Hepatocyte (in vitro differentiated cells): ENCODE measurements around the gene TBKBP1. TPM values are rescaled to one million over a fixed set of nuclear protein-coding genes. Genes with fewer than 3 reads are reported as not detected.

Experiments used
- DNase-seq: peaks from one replicate; pipeline ENCODE4 v3.0.0-alpha.2; 2016; ENCODE audit warnings: low spot score
- H2AFZ ChIP-seq: fragments of 200-600 bp; sonication (generic); 2 replicates; pipeline ENCODE4 v1.6.0; 2016; ENCODE audit warnings: antibody characterized with exemption, mild to moderate bottlenecking
- H3K27ac ChIP-seq: fragments of 200-600 bp; sonication (generic); 2 replicates; pipeline ENCODE4 v1.5.1; 2016; ENCODE audit warnings: mild to moderate bottlenecking
- H3K27me3 ChIP-seq: fragments of 200-600 bp; sonication (generic); 2 replicates; pipeline ENCODE4 v1.6.1; 2016
- H3K36me3 ChIP-seq: fragments of 200-600 bp; sonication (generic); replicated peaks from 2 replicates; pipeline ENCODE4 v1.5.1; 2016; ENCODE audit warnings: low read depth; ENCODE audit not compliant: insufficient read depth
- H3K4me1 ChIP-seq: fragments of 200-600 bp; sonication (generic); 2 replicates; pipeline ENCODE4 v1.5.1; 2016; ENCODE audit warnings: mild to moderate bottlenecking, moderate library complexity; ENCODE audit not compliant: insufficient read depth
- H3K4me2 ChIP-seq: fragments of 200-600 bp; sonication (generic); 2 replicates; pipeline ENCODE4 v1.6.0; 2016
- H3K4me3 ChIP-seq: fragments of 200-600 bp; sonication (generic); 2 replicates; pipeline ENCODE4 v1.5.1; 2016; ENCODE audit warnings: mild to moderate bottlenecking
- H3K79me2 ChIP-seq: fragments of 200-600 bp; sonication (generic); 2 replicates; pipeline ENCODE4 v1.6.0; 2017; ENCODE audit warnings: mild to moderate bottlenecking
- H3K9me2 ChIP-seq: fragments of 200-600 bp; sonication (generic); replicated peaks from 2 replicates; pipeline ENCODE4 v1.6.0; 2017; ENCODE audit warnings: mild to moderate bottlenecking; ENCODE audit not compliant: insufficient read depth
- H3K9me3 ChIP-seq: fragments of 200-600 bp; sonication (generic); 2 replicates; pipeline ENCODE4 v1.5.1; 2016; ENCODE audit warnings: low read depth, mild to moderate bottlenecking
- H4K20me1 ChIP-seq: fragments of 200-600 bp; sonication (generic); 2 replicates; pipeline ENCODE4 v1.6.0; 2016; ENCODE audit warnings: mild to moderate bottlenecking; ENCODE audit not compliant: insufficient read depth, poor library complexity, severe bottlenecking
- CTCF ChIP-seq: fragments of 200-600 bp; sonication (generic); IDR thresholded peaks from 2 replicates; pipeline ENCODE4 v1.5.1; 2016; ENCODE audit warnings: antibody characterized with exemption, mild to moderate bottlenecking; ENCODE audit not compliant: poor library complexity
- EZH2 ChIP-seq: fragments of 200-600 bp; sonication (generic); IDR thresholded peaks from 2 replicates; pipeline ENCODE4 v1.6.1; 2016; ENCODE audit warnings: antibody characterized with exemption, mild to moderate bottlenecking, borderline replicate concordance
- EZH2phosphoT487 ChIP-seq: fragments of 200-600 bp; sonication (generic); IDR thresholded peaks from one replicate; pipeline ENCODE4 v1.6.1; 2018; ENCODE audit warnings: antibody characterized with exemption, mild to moderate bottlenecking, low read depth, moderate library complexity; ENCODE audit not compliant: unreplicated experiment, severe bottlenecking
- WGBS: methylation state at CpG from one replicate; pipeline ENCODE4 v1.1.6; 2016; ENCODE audit warnings: low lambda C conversion rate; ENCODE audit errors: missing lambda C conversion rate; 5-methylcytosine and 5-hydroxymethylcytosine counted together
- polyA plus RNA-seq: library from polyadenylated mRNA; unstranded; fragments of >200 nt; fragmentation: Nextera tagmentation; extraction: Ambion mirVana; gene quantifications from 2 replicates; pipeline ENCODE4 v1.2.1, GENCODE V29; 2016
- total RNA-seq: library from RNA; depleted of rRNA; stranded (reverse); fragments of >200 nt; gene quantifications from 2 replicates; pipeline ENCODE4 v1.2.3, GENCODE V29; 2014

TBKBP1 gene, protein sequence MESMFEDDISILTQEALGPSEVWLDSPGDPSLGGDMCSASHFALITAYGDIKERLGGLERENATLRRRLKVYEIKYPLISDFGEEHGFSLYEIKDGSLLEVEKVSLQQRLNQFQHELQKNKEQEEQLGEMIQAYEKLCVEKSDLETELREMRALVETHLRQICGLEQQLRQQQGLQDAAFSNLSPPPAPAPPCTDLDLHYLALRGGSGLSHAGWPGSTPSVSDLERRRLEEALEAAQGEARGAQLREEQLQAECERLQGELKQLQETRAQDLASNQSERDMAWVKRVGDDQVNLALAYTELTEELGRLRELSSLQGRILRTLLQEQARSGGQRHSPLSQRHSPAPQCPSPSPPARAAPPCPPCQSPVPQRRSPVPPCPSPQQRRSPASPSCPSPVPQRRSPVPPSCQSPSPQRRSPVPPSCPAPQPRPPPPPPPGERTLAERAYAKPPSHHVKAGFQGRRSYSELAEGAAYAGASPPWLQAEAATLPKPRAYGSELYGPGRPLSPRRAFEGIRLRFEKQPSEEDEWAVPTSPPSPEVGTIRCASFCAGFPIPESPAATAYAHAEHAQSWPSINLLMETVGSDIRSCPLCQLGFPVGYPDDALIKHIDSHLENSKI
- total RNA-seq (15.5 and 17.8 TPM in 2 replicates), polyA plus RNA-seq (5.6 and 7.5 TPM in 2 replicates)

DNA sequence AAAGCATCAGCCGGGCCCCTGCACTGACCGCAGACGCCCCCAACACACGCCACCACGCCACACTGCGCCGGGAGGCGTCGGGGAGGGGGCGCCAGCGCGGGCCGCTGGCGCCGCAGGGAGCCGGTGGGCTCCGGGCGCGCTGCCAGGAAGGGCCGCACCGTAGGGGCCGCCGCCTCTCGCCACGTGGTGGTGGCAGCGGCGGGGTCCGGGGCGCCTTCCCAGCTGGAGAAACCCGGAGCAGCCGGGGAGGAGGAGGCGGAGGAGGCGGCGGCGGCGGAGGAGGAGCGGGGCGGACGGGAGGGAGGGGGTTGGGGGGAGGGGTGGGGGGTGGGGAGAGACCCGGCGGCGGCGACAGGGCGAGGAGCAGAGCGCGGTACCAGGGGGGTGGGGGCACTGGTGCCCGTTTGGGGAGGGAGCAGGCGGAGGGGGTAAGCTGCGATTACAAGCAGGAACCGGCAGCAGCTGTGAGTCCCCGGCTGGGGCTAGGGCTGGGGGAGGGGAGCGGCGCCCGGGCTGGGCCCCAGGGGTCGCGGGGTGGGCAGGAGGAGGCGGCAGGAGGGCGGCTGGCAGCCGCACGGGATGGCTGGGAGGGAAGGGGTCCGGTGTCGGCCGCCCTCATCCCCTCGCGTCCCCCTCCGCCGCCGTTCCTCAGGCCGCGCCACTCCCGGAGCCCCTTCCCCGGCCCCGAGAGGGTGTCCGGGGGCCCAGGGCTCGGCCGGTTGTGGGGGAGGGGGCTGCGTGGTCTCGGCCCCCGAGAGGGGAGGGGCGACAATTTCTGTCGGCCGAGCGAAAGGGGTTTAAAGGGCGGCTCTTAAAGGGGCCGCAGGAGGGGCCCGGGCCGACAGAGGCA is at the start of gene TBKBP1:
Gene TBKBP1 (plus strand): TSS at position 431 of the 850 bp plus-strand sequence. CDS start 1,952 bp downstream, outside the sequence.
- Histone ChIP-seq H3K4me2 (peak within 1 kb of the TSS; percentile 98), H3K4me3 (peak within 1 kb of the TSS; percentile 98), H3K27me3 (no peaks in the 10 kb centered on the region), H3K36me3 (no peaks in the 10 kb centered on the region), H3K27ac (peak within 1 kb of the TSS; percentile 96), H3K4me1 (peaks cover 15% of the 10 kb centered on the region), H3K9me3 (no peaks in the 10 kb centered on the region), H4K20me1 (peaks cover under 1% of the 10 kb centered on the region), H2AFZ (peak within 1 kb of the TSS; percentile 93), H3K9me2 (no peaks in the 10 kb centered on the region), H3K79me2 (no peaks in the 10 kb centered on the region)
- peak; percentile 86 for DNase-seq
- TF ChIP-seq EZH2 (no peak), EZH2phosphoT487 (no peak), CTCF (no peak)
- WGBS = 2% methylated on average over 28 of the region's 87 CpGs

DNA sequence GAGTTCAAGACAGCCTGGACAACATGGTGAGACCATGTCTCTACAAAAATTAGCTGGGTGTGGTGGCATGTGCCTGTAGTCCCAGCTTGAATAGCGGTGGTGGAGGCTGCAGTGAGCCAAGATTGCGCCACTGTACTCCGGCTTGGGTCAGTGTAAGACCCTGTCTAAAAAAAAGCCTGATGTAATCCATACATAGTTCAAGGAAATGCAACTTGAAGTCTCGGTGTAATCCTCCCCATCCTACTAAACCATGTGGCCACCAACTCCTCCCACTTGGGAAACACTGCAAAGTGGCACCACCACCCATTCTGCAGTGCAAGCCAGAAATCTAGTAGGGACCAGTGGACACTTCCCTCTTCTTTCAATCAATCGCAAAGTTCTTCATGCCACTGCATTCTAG is 49.6 kb upstream of the TBKBP1 start:
- 90% methylated on average over 5 of the region's 5 CpGs for WGBS
- no peak overlapping the region for H3K4me2 ChIP-seq
- H3K27ac ChIP-seq = no peak overlapping the region
- no peaks in the 10 kb centered on the region for H3K36me3 ChIP-seq
- no peaks in the 10 kb centered on the region for H3K9me2 ChIP-seq
- no peak overlapping the region for H2AFZ ChIP-seq
- no peak for DNase-seq
- peaks cover 3% of the 10 kb centered on the region for H3K79me2 ChIP-seq
- TF ChIP-seq CTCF (no peak), EZH2 (no peak), EZH2phosphoT487 (no peak)
- no peak overlapping the region for H3K4me3 ChIP-seq
- H4K20me1 ChIP-seq = no peaks in the 10 kb centered on the region
- H3K9me3 ChIP-seq = no peaks in the 10 kb centered on the region
- no peaks in the 10 kb centered on the region for H3K27me3 ChIP-seq
- no peaks in the 10 kb centered on the region for H3K4me1 ChIP-seq

GRCh38 chr17:47649153-47649971 is 44.6 kb upstream of the TBKBP1 start, which contains the start of gene KPNB1:
Gene KPNB1, plus strand, starts transcription at chr17:47649919. Its CDS starts 326 bp downstream, at chr17:47650245.
- H3K9me3 ChIP-seq = no peaks in the 10 kb centered on the region
- H3K79me2 ChIP-seq = peaks cover 41% of the 10 kb centered on the region
- peaks cover 14% of the 10 kb centered on the region for H3K4me1 ChIP-seq
- H3K36me3 ChIP-seq = peaks cover 5% of the 10 kb centered on the region
- TF ChIP-seq EZH2phosphoT487 = no peak
- TF ChIP-seq EZH2 = no peak
- TF ChIP-seq CTCF = no peak
- H3K27ac ChIP-seq = peak within 1 kb of the TSS; percentile 86
- H3K9me2 ChIP-seq = no peaks in the 10 kb centered on the region
- no peaks in the 10 kb centered on the region for H3K27me3 ChIP-seq
- peak within 1 kb of the TSS; percentile 39 for H2AFZ ChIP-seq
- H4K20me1 ChIP-seq = peaks cover 14% of the 10 kb centered on the region
- H3K4me3 ChIP-seq = peak within 1 kb of the TSS; percentile 45
- 1% methylated on average over 61 of the region's 74 CpGs for WGBS
- DNase-seq = peak; percentile 99
- H3K4me2 ChIP-seq = peak within 1 kb of the TSS; percentile 84
